ENCODE results near the gene ZBTB17.
"Not testable (repeated sequence)": the region's sequence is repeated elsewhere in the genome, so short reads cannot be mapped to it uniquely, and the experiment has no call there.

Gene ZBTB17

GRCh38 chr1:15985611-15986297 is 9.9 kb upstream of the ZBTB17 start:
- DNase-seq = no peak

- no peak for DNase-seq
Measured at GRCh38 chr1:15983275-15983674, 7.4 kb upstream of the ZBTB17 start.

GRCh38 chr1:15981679-15982078 is 5.8 kb upstream of the ZBTB17 start:
- DNase-seq = no peak

GRCh38 chr1:15977947-15978346 is 2.0 kb upstream of the ZBTB17 start:
- not testable (repeated sequence) for DNase-seq

GRCh38 chr1:15975358-15975804 is 520 bp downstream of the ZBTB17 start:
- peak; percentile 59 for DNase-seq

GRCh38 chr1:15974855-15975254 is 1.0 kb downstream of the ZBTB17 start:
- no peak for DNase-seq

GRCh38 chr1:15973772-15974171 is 2.1 kb downstream of the ZBTB17 start:
- DNase-seq = no peak

GRCh38 chr1:15972409-15972808 is 3.5 kb downstream of the ZBTB17 start:
- no peak for DNase-seq

GRCh38 chr1:15970911-15971310 is 5.0 kb downstream of the ZBTB17 start:
- DNase-seq = no peak

GRCh38 chr1:15969321-15969880 is 6.5 kb downstream of the ZBTB17 start:
- DNase-seq = no peak

- no peak for DNase-seq
Measured at GRCh38 chr1:15968172-15968571, 7.7 kb downstream of the ZBTB17 start.

GRCh38 chr1:15966956-15967344 is 9.0 kb downstream of the ZBTB17 start:
- DNase-seq = no peak

- peak; percentile 35 for DNase-seq
Measured at GRCh38 chr1:15966081-15966955, 9.6 kb downstream of the ZBTB17 start.

GRCh38 chr1:15965228-15965767 is 10.6 kb downstream of the ZBTB17 start:
- no peak for DNase-seq

- DNase-seq = no peak
Measured at GRCh38 chr1:15963968-15964648, 11.8 kb downstream of the ZBTB17 start.

- no peak for DNase-seq
Measured at GRCh38 chr1:15963363-15963967, 12.4 kb downstream of the ZBTB17 start.

GRCh38 chr1:15962671-15963362 is 13.1 kb downstream of the ZBTB17 start:
- DNase-seq = no peak

GRCh38 chr1:15962176-15962575 is 13.7 kb downstream of the ZBTB17 start:
- DNase-seq = no peak

GRCh38 chr1:15961492-15961891 is 14.4 kb downstream of the ZBTB17 start:
- no peak for DNase-seq

GRCh38 chr1:15960808-15961207 is 15.1 kb downstream of the ZBTB17 start:
- DNase-seq = no peak

GRCh38 chr1:15959827-15960446 is 16.0 kb downstream of the ZBTB17 start:
- no peak for DNase-seq

Data from activated CD4-positive, alpha-beta T cell treated with anti-CD3 and anti-CD28 coated beads for 1 hour (primary cell).